Stimulated activated CD4-positive, alpha-beta T cell treated with anti-CD3 and anti-CD28 coated beads, Interleukin-12 subunit alpha, Interleukin-12 subunit beta, amount 100 ng/mL, for 48 hours (primary cell): ENCODE measurements around the gene ZNF343.

Source experiments
- DNase-seq, 3 donors: peaks; one replicate each; pipeline ENCODE4 v3.0.0-alpha.2; 2020; ENCODE audit warnings: low read depth in 2 of 3, low spot score in 1 of 3

Gene ZNF343

GRCh38 chr20:2475850-2476741 lies 32.6 kb downstream of the ZNF343 start:
- DNase-seq, result no peak

GRCh38 chr20:2473516-2473915 lies 35.2 kb downstream of the ZNF343 start:
- DNase-seq, result no peak

- peak; percentile 94 to 96 (median 94) for DNase-seq
These were observed 38.1 kb downstream of the ZNF343 start, which contains the start of gene SNRPB for GRCh38 chr20:2470423-2471193. SNRPB (minus strand) TSS chr20:2470789; CDS start chr20:2470690, 99 bp downstream.

GRCh38 chr20:2469991-2470422 lies 38.7 kb downstream of the ZNF343 start:
- peak; percentile 44 to 50 (median 48) for DNase-seq

GRCh38 chr20:2468581-2469407 lies 39.9 kb downstream of the ZNF343 start:
- no peak for DNase-seq

GRCh38 chr20:2467412-2467811 lies 41.3 kb downstream of the ZNF343 start:
- DNase-seq, result no peak

GRCh38 chr20:2465100-2465499 lies 43.6 kb downstream of the ZNF343 start:
- no peak for DNase-seq

GRCh38 chr20:2463616-2464365 lies 44.9 kb downstream of the ZNF343 start:
- DNase-seq, result no peak

- no peak for DNase-seq
These were observed 46.2 kb downstream of the ZNF343 start for GRCh38 chr20:2462484-2462883.

GRCh38 chr20:2460752-2461424 lies 47.8 kb downstream of the ZNF343 start:
- DNase-seq, result no peak

GRCh38 chr20:2459981-2460751 lies 48.5 kb downstream of the ZNF343 start:
- no peak for DNase-seq

GRCh38 chr20:2458919-2459499 lies 49.7 kb downstream of the ZNF343 start:
- DNase-seq, result no peak

- DNase-seq, result no peak
These were observed 52.8 kb downstream of the ZNF343 start for GRCh38 chr20:2455771-2456497.

GRCh38 chr20:2453792-2454191 lies 54.9 kb downstream of the ZNF343 start:
- no peak for DNase-seq

- peak; percentile 51 to 82 (median 66) for DNase-seq
These were observed 56.6 kb downstream of the ZNF343 start for GRCh38 chr20:2451939-2452732.

- DNase-seq, result no peak
These were observed 57.3 kb downstream of the ZNF343 start for GRCh38 chr20:2451422-2451821.

- no peak for DNase-seq
These were observed 59.3 kb downstream of the ZNF343 start for GRCh38 chr20:2449386-2449785.
